Activated CD8-positive, alpha-beta memory T cell treated with anti-CD3 and anti-CD28 coated beads for 4 hours (primary cell): ENCODE measurements around the gene SLIT1.

Experiments
- DNase-seq, 2 donors: peaks; one replicate each; pipeline ENCODE4 v3.0.0-alpha.2; 2020; ENCODE audit warnings: low read depth in 2 of 2

Gene SLIT1

DNA sequence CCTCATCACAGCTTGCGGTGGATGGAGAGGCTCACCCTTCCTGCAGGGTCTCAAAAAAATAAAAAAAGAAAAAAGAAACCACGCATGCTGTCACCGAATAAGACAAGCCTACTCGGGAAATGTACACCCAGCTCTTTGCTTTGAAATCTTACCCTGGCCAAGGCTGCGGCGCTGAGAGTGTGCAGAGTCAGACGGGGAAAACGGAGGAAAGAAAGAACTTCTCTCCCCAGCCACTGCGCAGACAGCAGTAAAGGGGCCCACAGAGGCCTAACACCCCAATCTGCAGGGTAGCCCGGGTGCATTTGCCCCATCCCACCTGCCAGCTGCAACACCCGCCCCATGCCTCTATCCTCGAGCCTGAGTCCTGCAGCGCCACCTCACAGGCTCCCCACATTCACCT is 14.8 kb downstream of the SLIT1 start:
- no peak for DNase-seq

DNA sequence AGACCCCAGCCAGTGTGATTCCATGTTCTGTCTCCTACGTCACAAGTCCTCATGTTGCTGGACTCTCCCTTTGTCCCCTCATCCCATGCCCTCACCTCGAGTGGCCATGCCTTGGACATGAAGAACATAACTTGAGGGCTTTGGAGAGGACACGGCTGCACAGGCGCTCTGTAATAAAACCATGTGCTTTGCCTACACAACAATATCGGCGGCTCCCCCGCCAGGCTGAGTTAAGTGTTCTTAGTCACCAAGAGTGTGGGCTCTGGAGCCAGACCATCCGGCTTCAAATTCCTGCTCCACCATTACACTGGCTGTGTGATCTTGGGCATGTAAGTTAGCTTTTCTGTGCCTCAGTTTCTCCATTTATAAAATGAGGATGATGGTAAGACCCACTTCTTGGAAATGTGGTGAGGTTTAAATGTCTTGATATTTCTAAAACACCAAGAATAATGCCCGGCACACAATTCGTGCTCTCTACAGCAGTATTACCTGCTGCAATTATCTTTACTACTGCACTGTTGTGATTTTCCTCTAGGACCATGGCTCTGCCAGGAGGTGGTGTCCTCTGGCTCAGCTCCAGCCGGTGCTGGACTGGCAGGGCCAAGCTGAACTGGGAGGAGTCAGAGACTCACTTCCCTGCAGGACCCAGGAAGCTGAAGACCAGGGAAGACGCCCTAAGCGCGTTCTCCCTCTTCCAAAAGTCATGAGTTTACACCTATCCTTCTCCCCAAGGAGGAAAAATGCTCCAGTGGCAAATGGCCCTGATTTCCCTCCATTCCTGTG is 15.7 kb downstream of the SLIT1 start:
- no peak for DNase-seq

DNA sequence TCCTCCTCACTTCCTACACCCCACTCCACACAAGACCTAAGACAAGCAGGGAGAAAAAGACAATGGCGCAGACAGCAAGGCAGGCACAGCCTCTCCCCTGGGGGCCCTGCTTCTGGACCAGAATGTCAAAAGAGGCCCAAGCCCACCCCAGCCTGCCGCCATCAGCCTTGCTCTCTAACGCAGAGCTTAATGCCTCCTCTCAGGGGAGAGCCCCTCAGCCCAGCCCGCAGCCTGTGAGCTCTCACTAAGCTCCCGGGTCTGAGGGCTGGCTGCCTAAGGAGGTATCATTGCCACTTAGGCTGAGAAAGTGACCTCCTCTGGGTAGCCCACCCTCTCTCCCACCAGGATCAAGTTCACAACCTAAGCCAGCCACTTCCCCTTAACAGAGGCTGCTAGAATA is 16.7 kb downstream of the SLIT1 start:
- no peak for DNase-seq

DNA sequence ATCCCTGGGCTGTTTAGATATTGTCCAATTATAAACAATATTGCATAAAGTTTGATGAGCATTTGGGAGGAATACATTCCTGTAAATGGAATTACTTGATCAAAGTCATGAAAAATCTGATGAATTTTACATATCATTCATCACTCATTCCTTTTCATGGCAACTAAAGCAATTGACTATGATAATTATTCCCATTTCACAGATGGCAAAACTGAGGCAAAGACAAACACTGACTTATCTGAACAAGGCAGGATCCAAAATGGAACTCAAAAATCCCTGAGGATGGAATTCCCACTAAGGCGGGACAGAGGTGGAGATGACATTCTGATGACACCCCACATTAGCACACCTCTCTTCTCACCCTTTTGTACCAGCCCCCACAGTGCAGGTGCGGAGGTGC is 17.1 kb downstream of the SLIT1 start:
- no peak for DNase-seq

DNA sequence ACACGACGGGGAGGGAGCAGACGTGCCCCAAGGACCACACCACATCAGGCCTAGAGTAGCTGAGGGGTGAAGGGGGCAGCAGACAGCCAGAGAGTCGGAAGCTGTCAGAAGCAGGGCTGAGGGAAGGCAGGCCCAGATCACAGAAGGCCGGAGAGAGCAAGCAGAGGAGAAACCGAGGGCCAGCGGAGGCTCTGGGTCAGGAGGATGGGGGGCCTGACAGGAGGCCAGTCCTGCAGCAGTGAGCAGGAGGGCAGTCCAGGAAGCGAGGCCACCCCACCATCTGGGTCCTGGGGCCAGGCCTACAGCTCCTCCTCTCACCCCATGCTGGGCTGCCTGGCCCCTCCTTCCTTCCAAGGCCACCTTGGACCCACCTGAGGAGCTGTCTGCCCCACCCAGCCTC is 20.3 kb downstream of the SLIT1 start:
- DNase-seq: no peak

DNA sequence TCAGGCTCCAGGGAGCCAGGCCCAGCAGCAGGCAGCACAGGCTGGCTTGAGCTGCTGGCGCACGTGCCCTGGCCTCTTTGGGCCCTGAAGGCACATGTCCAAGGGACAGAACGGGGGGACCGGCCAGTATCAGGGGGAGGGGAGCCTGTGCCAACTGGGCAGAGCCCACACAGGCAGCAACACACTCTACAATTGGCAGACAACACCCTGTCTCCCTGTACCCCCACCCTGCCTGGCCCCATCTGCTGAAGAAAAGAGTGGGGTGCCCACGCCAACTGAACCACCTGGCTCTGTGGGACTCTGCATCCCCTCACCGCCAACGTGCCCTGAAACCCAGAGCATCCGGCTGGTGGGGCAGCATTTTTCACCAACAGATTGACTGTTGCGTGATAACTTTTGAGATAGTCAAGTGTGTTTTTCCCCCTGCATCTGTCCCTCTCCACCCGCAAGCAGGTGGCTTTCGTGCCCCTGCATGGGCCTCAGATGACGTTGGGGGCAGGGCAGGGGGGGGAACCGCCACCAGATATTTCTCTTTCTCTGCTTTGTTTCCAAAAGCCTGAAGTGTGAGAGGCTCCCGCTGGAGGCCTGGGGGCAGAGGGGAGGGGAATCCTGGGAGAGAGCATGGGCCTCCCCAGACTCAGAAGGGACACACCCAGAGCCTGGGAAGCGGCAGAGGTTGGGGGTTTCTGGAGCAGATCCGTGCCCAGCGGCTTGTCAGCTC is 21.8 kb downstream of the SLIT1 start:
- no peak for DNase-seq

DNA sequence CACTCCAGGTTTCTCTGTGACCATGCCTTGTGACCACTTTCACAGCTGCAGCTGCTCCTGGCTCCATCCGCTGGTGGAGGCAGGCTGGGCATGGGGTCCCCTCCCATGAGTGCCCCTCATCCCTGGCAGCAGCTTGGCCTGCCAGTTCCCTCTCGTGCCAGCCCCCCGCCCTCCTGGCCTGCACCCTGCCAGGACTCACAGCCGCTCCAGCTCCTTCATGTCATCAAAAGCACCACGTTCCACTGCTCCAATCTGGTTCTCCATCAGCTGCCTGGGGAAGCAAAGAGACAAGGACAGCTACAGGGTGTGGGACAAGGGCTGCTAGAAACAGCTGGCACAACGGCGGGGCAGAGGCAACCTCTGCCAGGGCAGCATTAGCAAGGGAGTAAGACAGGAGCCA is 22.6 kb downstream of the SLIT1 start:
- no peak for DNase-seq

DNA sequence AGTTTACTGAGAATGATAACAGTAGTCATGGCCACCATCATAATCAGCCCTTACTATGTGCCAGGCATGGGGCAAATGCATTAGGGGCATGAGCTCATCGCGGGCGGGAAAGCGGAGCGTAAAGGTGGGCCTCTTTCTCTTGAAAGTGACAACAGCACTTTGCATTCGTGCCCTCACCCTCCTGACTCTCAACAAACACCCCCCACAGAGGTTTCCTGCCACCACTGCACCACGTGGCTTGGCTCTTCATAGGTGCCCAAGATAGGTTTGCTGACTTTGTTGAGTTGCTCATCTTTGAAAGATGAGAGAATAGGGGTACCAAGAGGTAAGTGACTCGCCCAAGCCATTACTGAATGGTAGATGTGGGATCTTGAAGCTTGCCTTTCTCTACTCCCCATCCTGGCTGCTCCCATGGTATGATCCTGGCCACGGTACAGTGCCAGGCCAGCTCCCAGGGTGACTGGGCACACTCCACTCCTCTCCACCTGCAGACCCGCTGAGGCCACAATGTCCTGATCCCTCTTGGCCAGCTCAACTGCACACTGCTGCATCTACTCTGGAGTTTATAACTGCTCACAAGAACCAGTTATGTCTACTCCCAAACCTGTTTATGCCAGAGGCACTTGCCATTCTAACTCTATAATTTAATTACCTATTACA is 26.0 kb downstream of the SLIT1 start:
- no peak for DNase-seq

DNA sequence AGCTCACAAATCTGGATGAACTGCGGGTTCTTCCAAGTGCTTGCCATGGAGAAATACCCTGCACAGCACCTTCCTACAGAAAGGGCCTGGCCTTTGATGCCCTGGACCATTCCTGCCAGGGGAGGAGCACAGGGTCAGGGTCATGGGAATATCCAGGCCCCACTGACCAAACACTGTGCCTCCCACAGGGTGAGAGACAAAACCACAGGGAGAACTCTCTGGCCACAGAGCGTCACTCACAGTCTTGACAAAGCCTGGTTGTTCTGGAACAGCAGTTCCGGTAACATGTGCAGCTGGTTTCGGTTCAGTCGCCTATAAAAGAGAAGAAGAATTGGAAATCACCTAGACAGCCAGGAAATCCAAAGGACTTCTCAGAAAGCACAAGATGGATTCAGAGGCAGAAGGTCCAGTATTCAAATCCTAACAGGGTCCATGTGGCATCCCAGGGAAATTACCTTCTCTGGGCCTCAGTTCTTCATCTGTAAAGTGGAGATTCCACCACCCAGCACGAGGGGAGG is 28.1 kb downstream of the SLIT1 start:
- DNase-seq: no peak

DNA sequence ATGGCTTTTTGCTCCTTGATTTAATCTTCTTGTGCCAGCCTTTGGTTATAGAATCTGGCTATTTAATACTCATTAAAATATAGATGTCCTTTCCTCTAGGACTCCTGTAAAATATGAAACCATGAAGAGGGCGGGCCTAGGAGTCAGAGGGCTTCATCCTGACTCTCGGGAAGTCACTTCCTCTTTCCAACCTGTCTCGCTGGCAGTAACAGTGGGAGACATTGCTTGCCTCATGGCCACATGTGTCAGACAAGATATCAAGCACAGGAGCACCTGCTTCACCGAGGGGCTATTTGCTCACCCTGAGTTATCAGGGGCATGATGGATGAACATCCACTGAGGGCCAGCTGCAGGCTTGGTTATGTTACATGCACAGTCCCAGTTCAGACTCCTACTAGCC is 31.0 kb downstream of the SLIT1 start:
- DNase-seq: no peak

DNA sequence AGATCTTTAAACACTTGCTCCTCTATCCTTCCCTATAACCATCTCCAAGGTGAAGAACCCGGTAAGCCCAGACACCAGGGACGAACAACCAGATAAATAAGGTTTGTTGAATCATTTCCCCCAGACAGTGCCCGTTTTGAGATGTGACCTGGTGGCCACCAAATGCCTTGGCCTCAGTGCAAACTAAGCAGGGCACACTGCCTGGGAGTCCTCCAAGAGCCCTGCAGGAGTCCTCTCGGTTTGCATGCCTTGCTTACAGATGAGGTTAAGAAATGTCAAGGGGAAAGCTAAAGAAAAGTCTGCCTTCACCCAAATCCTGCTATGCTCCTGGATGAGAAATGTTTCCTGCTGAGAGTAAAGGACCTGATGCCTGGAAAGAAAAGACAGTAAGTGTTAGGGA is 31.6 kb downstream of the SLIT1 start:
- no peak for DNase-seq

DNA sequence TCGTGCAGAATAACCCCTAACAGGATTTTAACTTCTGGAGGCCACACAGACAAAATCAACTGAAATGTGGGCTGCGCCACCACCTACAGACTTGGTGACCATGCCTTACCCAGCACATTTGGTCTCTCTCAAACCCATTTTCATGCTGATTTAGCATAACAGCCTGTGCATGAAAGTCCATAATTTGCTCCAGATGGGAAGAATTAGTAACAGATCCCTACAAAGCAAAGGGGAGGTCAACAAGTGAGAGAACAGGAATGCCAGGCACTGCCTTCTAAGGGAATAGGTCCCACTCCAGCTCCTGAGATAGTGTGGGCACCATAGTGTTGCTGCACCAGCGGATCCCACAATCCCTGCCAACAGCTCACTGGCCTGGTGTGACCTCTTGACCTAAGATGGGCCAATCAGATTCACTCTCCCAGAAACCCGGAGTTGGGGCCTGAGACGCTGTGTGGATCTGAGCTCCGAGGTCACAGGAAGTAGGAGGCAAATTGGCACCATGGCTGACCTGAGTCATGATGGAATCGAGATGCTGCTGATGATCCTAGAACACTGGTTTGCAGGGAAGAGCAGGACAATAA is 32.4 kb downstream of the SLIT1 start:
- no peak for DNase-seq

DNA sequence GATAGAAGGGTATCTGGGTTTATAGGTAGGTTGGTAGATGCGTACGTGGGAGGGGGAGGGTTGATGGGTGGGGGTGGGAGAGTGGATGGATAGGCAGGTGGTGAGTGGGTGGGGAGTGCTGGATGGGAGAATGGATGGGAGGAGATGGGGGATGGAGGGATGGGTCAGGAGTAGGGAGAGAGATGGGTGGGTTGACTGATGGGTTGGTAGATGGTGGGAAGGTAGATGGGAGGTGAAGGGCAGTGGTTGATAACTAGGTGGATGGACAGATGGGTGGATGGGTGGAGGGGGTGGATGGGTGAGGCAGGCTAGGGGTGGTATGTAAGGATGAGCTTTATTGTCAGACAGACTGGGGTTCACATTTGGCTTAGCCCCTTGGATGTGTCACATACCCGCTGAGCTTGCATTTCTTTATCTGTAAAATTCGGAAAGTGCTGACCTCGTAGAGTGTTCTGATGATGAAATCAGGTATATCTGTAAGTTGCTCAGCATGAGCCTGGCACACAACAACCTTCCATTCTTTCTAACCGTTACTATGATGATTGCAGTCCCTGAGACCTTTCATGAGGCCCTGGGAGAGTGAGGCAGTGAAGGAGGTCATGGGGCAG is 34.3 kb downstream of the SLIT1 start:
- no peak for DNase-seq

DNA sequence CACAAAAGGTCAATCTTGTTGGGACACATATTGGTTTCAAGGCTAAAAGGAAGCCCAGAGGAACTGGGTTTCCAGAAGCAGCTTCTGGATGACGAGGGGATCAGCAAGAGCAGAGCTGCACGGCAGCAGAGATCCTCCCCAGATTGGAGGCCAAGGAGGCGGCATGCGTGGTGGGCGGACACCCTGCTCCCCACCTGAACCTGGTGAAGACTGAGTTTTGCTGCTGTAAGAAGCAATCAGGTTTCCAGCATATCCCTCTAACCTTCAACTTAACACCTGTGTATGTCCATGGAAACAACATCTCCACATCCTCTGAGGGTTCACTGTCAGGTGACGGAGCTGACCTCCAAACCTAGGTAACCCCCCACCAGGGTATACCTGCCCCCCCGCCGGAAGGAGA is 35.1 kb downstream of the SLIT1 start:
- no peak for DNase-seq

DNA sequence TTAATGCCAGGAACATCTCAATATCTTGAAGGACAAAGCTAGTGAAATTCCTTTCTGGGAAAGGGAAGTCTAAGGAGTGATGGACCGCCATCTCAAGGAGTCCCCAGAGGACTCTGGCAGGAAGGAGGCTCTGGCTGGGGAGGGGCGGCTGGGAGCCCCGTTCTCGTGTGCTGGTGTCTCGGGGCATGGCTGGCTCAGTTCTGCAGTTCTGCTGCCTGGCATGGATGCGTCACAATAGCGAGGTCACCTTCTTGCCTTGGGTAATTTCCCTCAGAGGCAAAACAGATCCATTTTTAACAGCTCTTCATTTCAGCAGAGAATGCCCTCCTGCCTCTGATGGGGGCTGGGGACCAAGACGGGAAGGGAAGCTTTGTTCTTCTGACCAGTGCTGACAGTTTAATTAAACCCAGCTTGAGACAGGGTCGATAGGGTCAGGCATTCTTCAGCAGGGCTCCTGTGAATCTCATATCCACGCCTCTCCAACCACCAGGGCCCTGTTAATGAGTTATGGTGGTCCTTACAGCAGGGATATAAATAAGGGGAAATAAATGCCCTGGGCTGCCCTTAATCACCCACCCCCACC is 35.7 kb downstream of the SLIT1 start:
- no peak for DNase-seq

DNA sequence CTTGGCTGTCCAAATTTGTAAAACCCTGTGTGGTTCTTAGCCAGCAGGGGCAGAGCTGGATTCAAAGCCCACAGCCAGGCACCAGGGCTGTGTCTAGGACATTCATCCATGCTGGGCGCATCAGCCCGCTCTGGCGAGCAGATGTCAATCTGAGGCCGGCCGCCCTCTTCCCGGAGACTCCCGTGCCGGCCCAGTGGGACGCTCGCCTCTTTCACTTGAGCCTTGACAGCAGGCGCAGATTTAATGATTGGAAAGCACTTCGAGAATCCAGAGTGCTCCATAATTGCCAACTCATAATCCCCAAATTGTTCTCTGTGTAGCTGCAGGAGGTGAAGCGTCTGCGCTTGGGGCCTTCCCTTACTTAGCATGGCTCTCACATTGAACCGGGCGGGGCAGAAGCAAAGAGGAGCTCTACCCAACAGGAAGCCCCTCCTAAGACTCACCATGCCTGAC is 36.7 kb downstream of the SLIT1 start:
- no peak for DNase-seq

DNA sequence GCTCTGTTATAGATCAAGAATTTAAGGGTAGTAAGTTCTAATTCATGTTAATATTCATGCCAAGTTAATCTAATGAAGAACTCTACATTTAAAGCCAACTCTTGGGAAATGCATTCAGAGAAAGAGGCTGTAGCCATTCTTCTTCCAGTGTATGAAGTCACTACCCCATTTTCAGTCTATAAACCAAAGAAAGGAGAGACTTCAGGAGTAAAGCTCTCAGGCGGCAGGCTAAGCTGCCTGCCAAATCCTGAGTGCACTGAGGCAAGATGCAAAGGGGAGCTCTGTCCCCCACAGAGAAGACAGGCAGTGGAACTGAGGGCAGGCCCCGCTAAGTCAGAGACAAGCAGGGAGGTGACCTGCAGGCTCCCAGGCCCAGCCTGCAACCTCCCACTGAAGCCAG is 41.5 kb downstream of the SLIT1 start:
- no peak for DNase-seq

DNA sequence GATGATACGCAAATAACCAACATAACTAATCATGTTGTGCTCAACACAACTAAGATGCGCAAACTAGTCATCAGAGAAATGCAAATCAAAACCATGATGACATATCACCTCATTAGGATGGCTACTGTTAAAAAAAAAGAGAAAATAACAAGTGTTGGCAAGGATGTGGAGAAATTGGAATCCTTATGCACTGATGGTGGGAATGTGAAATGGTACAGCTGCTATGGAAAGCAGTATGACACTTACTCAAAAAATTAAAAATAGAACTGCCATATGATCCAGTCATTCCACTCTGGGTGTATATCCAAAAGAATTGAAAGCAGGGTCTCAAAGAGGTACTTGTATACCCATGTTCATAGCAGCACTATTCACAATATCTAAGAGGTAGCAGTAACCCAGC is 42.9 kb downstream of the SLIT1 start:
- no peak for DNase-seq

DNA sequence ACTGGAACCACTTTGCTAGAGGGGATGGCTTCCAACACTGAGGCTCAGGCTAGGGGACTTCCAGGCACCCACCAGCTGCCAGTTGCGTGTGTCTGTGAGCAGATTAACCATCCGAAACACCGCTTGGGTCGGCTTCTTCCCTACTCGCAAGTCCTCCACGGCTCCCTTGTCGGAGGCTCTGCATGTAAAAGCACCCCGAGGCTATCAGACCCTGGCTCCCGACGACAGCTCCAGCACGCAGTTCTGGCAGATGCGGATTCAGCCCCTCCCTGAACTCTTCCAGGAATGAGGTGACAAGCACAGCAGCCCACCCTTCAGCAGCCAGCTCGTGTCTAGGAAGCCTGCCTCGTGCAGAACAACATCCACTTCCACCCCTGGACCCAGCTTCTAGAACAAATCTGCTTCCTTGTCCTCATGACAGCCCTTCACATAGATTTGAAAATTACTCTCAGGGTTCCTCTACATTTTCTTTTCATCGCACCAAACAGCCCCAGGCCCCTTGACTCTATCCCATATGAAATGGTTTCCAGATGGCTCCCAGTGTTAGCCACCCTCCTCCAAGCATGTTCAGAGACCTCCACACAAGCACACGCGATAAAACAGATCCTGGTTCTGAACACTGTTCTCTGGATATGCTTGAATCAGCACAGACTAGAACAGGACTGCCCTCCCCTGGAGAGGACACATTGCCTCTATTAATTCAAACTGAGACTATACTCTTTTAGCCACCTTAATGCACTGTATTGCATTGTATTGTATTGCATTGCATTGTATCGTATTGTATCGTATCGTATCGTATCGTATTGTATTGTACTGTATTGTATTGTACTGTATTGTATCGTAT is 44.6 kb downstream of the SLIT1 start:
- no peak for DNase-seq

DNA sequence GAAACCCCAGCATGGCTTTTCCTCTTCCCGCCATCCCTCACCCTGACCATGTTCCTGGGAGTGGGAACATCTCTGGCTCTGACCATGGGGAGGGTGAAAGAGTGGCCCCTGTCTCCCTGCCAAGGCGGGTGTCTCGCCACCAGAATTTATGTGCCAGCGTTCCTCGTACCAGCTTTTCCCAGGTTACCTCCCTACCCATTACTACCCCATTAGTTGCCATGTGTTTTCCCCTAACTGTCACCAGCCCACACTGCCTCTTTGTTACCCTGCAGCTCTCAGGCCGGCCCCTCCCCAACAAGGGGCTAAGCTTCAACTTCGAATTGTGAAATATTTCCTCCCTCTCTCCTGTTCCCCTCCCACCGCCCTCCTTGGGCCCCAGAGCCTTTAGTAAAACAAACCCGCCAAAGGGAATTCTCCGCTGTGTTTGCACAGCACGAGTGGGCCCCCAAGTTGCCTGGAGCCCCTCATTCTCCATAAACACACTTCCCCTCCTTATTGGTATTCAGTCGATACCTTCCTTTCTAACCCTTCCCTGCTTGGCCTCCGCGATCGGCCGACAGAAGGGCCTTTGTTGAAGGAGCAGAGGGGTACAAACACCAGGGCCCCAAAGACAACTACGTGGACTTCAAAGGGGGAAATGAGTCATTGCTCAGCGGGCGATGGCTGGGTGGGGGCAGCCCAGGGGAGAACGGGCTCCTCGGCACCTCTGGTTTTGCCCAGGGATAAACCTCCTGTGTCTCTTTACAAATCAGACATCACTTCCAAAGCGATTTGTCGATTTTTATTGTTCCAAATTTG is 45.5 kb downstream of the SLIT1 start:
- DNase-seq: no peak
